HL-60 (cell line): ENCODE data around the gene LRRTM3.

Experiments
- DNase-seq, 2 experiments: peaks; one replicate each; pipeline ENCODE4 v3.0.0-alpha.2; 2010 to 2020; ENCODE audit warnings: low read depth in 1 of 2, low spot score in 1 of 2
- H3K27ac ChIP-seq: fragments of 250-450 bp; sonication (Bioruptor Pico); replicated peaks from 2 replicates; pipeline ENCODE4 v1.5.1; 2020; ENCODE audit warnings: mild to moderate bottlenecking, moderate library complexity
- H3K27me3 ChIP-seq: fragments of 250-450 bp; sonication (Bioruptor Pico); 2 replicates; pipeline ENCODE4 v1.5.1; 2021; ENCODE audit warnings: mild to moderate bottlenecking, moderate library complexity; ENCODE audit not compliant: insufficient read depth, poor library complexity, severe bottlenecking
- H3K4me3 ChIP-seq: replicated peaks from 2 replicates; pipeline ENCODE4 v1.5.1; 2011; ENCODE audit warnings: mild to moderate bottlenecking, control low read depth, low read length; ENCODE audit not compliant: insufficient read depth
- CTCF ChIP-seq: IDR thresholded peaks from one replicate; pipeline ENCODE4 v1.5.1; 2011; ENCODE audit warnings: low read length, control low read depth, inconsistent platforms; ENCODE audit not compliant: insufficient read depth
- GABPA ChIP-seq: IDR thresholded peaks from 2 replicates; pipeline ENCODE4 v1.6.1; 2012; ENCODE audit warnings: low read depth
- POLR2AphosphoS5 ChIP-seq: IDR thresholded peaks from 2 replicates; pipeline ENCODE4 v1.6.1; 2012; ENCODE audit warnings: low read depth
- REST ChIP-seq: IDR thresholded peaks from 2 replicates; pipeline ENCODE4 v1.6.1; 2012; ENCODE audit warnings: low read depth; ENCODE audit not compliant: insufficient replicate concordance
- SPI1 ChIP-seq: IDR thresholded peaks from 2 replicates; pipeline ENCODE4 v1.6.1; 2012; ENCODE audit warnings: low read depth, mild to moderate bottlenecking, borderline replicate concordance

Gene LRRTM3

DNA sequence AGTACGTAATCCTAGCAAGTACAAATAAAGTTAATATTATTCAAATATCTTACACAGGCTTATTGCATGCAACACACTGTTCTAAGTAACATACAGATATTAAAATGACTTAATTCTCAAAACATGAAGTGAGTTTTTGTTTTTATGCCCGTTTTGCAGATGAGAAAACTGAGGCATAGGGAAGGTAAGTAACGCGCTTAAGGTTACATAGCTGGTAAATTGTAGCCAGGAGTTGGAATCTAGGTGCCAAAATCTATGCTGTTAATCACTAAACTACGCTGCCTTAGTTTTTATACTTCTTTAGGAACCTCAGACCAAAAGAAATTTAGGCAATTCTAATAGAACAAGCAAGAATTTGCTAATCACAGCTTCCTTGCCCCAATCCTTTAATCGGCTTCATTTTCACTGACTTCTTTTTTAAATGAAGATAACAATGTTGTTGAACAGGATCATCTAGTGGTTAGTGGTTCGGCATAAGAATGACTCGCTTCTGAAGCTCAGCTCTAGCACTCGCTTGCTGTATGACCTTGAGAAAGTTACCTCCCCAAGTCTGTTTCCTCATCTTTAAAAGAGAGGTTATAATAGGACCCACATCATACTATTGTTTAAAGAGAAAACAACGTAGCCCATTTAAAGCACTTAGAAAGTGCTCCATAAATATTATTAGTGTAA, 1.0 kb upstream of the LRRTM3 start:
- TF ChIP-seq SPI1 (no peak), CTCF (no peak), REST (no peak), GABPA (no peak), POLR2AphosphoS5 (no peak)
- DNase-seq: no peak
- H3K27ac ChIP-seq: no peak overlapping the region

DNA sequence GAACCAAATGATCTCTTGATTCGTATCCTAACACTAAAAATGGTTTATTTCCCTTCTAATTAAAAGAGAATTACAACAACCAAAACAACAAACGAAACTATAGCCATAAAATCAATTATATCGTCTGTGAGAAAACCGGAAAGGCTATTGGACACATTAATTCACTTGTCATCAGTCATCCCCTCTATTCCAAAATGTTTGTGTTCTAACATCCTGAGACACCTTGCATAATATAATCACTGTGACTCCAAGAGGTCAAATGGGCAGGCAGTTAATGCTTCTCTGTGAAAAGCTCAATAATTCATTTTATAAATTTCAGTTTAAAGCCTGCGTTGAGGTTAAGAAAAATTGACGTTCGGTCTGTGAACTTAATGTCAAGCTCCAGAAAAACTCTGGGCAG, 463 bp upstream of the LRRTM3 start:
- DNase-seq: no peak
- Histone ChIP-seq H3K27ac (no peak overlapping the region), H3K4me3 (no peak overlapping the region), H3K27me3 (peaks cover 14% of the 10 kb centered on the region)
- TF ChIP-seq CTCF (no peak), GABPA (no peak), POLR2AphosphoS5 (no peak), SPI1 (no peak), REST (no peak)

More for the DNA sequence above, 1.0 kb upstream of the LRRTM3 start:
- H3K4me3 ChIP-seq: no peak overlapping the region
- peaks cover 14% of the 10 kb centered on the region for H3K27me3 ChIP-seq

DNA sequence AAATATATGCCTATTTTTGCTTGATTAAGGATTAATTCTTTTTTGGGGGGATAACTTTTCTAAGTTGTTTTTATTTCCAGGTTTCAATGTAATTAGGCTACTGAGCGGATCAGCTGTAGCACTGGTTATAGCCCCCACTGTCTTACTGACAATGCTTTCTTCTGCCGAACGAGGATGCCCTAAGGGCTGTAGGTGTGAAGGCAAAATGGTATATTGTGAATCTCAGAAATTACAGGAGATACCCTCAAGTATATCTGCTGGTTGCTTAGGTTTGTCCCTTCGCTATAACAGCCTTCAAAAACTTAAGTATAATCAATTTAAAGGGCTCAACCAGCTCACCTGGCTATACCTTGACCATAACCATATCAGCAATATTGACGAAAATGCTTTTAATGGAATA, 1.0 kb downstream of the LRRTM3 start:
- Histone ChIP-seq H3K27ac (no peak overlapping the region), H3K27me3 (peaks cover 14% of the 10 kb centered on the region), H3K4me3 (no peak overlapping the region)
- TF ChIP-seq GABPA (no peak), POLR2AphosphoS5 (no peak), REST (no peak), CTCF (no peak), SPI1 (no peak)
- DNase-seq: no peak
